Left lung (tissue), 10 donors: ENCODE measurements around the gene TBC1D8. TPM values are rescaled to one million over a fixed set of nuclear protein-coding genes. Genes with fewer than 3 reads are reported as not detected.

ENCODE experiments used
- ATAC-seq: fragments of 200-7000 bp; cut with Tn5 transposase; one replicate; pipeline ENCODE4 v1.9.1; 2020; ENCODE audit warnings: moderate library complexity
- DNase-seq, 4 donors: peaks; one replicate each; pipeline ENCODE4 v3.0.0-alpha.2; 2013 to 2020
- H3K27ac ChIP-seq, 2 donors: fragments of 200-600 bp; sonication (generic) in 1 of 2; one replicate each; pipeline versions ENCODE4 v1.5.0 to v1.8.0; 2020 to 2021
- H3K27me3 ChIP-seq, 2 donors: fragments of 200-600 bp; sonication (generic) in 1 of 2; one replicate each; pipeline versions ENCODE4 v1.5.0 to v1.8.0; 2020 to 2021
- H3K36me3 ChIP-seq, 2 donors: fragments of 200-600 bp; sonication (generic) in 1 of 2; one replicate each; pipeline versions ENCODE4 v1.5.0 to v1.8.0; 2020 to 2021
- H3K4me1 ChIP-seq, 2 donors: fragments of 200-600 bp; one replicate each; pipeline ENCODE4 v1.8.0; 2021
- H3K4me3 ChIP-seq, 2 donors: fragments of 200-600 bp; sonication (generic) in 1 of 2; one replicate each; pipeline versions ENCODE4 v1.5.0 to v1.8.0; 2020 to 2021; ENCODE audit warnings: mild to moderate bottlenecking in 1 of 2
- H3K9me3 ChIP-seq, 2 donors: fragments of 200-600 bp; sonication (generic) in 1 of 2; one replicate each; pipeline versions ENCODE4 v1.5.0 to v1.8.0; 2020 to 2021
- intact Hi-C, 2 donors: fragments of 100-400 bp; cut with DNase I; formaldehyde crosslinking; loops; one replicate each; pipeline versions ENCODE4 v1.11.2 to v1.14.2; 2022
- polyA plus RNA-seq, 6 donors: library from polyadenylated mRNA; unstranded; fragments of 120-200 nt; gene quantifications; one replicate each; pipeline ENCODE4 v1.2.1, GENCODE V29; 2013; ENCODE audit not compliant: insufficient read length in 6 of 6
- total RNA-seq, 2 donors: library from RNA; stranded (reverse); fragmentation: NEBNext Ultra II Directional; extraction: Animal tissue kit (Norgen Biotek cat#: 25700); gene quantifications; one replicate each; pipeline ENCODE4 v1.2.1, GENCODE V29; 2021
- TF ChIP-seq, protein P1 (sequence below), 2 donors: fragments of 200-600 bp; sonication (generic) in 1 of 2; IDR thresholded peaks; one replicate each; pipeline versions ENCODE4 v1.5.0 to v1.8.0; 2021; ENCODE audit warnings: antibody characterized with exemption in 2 of 2
- donor health status: DM: no; HTN: yes; CAD: no.
- donor health status: DM: no; HTN: no; CAD: no.

TBC1D8 gene
- total and polyA plus RNA-seq, 8 donors, result 11.7 to 36.5 (median 32.1) TPM

DNA sequence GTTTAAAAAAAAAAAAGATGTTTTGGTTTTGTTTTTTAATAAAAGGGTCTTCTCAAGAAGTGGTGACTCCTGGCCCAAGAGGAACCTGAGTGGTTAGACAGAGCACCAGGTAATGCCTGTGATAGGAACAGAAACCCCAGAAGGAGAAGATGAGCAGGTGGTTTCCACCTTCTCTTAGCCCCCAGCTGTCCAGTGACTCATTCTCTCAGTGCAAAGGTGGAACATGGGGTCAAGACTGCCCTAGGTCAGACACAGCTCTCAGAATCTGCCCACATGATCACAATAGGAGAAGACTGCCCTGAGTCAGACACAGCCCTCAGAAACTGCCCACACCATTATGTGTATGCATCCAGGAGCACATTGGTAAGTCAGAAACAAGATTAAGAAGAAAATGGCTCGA lies 61.8 kb downstream of the TBC1D8 start:
- Histone ChIP-seq H3K27ac (no peak overlapping the region), H3K4me1 (peaks cover 0 to 4% of the 10 kb centered on the region in 2 donors), H3K36me3 (no peaks in the 10 kb centered on the region), H3K4me3 (no peak overlapping the region), H3K27me3 (no peaks in the 10 kb centered on the region), H3K9me3 (no peaks in the 10 kb centered on the region)
- ATAC-seq (no peak), DNase-seq (no peak)
- intact Hi-C loops, result no loop called here
- TF ChIP-seq, protein P1, sequence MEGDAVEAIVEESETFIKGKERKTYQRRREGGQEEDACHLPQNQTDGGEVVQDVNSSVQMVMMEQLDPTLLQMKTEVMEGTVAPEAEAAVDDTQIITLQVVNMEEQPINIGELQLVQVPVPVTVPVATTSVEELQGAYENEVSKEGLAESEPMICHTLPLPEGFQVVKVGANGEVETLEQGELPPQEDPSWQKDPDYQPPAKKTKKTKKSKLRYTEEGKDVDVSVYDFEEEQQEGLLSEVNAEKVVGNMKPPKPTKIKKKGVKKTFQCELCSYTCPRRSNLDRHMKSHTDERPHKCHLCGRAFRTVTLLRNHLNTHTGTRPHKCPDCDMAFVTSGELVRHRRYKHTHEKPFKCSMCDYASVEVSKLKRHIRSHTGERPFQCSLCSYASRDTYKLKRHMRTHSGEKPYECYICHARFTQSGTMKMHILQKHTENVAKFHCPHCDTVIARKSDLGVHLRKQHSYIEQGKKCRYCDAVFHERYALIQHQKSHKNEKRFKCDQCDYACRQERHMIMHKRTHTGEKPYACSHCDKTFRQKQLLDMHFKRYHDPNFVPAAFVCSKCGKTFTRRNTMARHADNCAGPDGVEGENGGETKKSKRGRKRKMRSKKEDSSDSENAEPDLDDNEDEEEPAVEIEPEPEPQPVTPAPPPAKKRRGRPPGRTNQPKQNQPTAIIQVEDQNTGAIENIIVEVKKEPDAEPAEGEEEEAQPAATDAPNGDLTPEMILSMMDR (IDR thresholded peaks at IDR 0.05), result no peak

DNA sequence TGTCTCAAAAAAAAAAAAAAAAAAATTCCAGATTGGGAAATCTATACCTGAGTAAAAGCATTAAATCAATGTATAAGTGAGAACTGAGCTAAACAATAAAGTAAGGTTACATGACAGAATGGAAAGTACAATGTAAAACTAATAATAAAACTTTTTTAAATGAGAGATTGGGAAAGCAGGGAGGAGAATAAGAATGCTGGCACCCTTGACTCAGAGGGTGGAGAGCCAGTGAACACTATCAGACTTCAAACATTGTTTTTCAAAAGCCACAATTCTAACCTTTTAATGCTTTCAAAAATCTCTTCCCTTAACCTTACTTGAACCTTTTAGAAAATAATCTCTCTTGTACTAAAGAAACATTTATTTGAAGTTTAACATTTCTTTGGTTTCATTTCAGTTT lies 63.5 kb downstream of the TBC1D8 start:
- DNase-seq, result no peak
- TF ChIP-seq, protein P1 (IDR thresholded peaks at IDR 0.05), result no peak

DNA sequence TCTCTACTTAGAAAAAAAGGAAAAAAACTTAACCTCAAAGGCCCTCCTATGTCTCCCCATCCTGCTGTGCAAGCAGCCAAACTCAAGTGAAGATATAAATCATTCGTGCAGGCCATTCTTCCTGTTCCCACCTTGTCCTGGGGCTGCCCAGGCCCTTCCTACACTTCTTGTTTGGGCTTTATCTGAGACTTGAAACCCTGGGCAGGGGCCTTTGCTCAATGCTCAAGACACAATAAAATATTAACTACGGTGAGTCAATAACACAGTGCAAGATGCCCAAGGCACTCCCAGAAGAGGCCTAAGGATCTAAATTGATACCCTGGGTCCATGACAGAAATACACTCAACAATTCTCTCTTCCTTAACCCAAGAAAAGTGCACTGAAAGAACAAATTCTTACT lies 67.6 kb downstream of the TBC1D8 start:
- no peak for DNase-seq
- TF ChIP-seq, protein P1 (IDR thresholded peaks at IDR 0.05), result no peak
- no peak overlapping the region for H3K27ac ChIP-seq

More for the DNA sequence above, 63.5 kb downstream of the TBC1D8 start:
- no peak for ATAC-seq
- Histone ChIP-seq H3K27me3 (no peaks in the 10 kb centered on the region), H3K9me3 (no peaks in the 10 kb centered on the region), H3K27ac (no peak overlapping the region), H3K4me3 (no peak overlapping the region), H3K4me1 (peaks cover 0 to 4% of the 10 kb centered on the region in 2 donors), H3K36me3 (peaks cover 0 to 4% of the 10 kb centered on the region in 2 donors)
- intact Hi-C loops, result no loop called here

DNA sequence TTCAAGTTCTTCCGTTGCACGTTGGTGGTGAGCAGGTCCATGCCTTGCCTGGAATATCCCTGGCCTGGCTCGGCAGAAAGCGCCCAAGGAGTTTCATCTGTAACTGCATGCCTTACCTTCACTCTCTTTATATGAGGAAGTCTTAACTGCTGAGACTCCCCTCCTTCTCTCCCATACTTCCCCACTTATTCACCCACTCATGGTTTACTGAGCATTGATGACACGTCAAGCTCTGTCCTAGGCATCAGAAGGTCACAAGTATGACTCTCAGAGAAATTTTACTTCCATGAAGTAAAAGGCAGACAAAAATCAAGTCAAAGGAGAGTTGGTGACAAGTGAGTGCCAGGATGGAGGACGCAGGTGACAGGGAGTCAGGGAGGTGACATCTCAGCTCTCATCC lies 68.2 kb downstream of the TBC1D8 start:
- TF ChIP-seq, protein P1 (IDR thresholded peaks at IDR 0.05), result no peak
- Histone ChIP-seq H3K27ac (no peak overlapping the region), H3K4me1 (no peaks in the 10 kb centered on the region), H3K4me3 (no peak overlapping the region), H3K36me3 (peaks cover 0 to 11% of the 10 kb centered on the region in 2 donors), H3K9me3 (no peaks in the 10 kb centered on the region), H3K27me3 (no peaks in the 10 kb centered on the region)
- intact Hi-C loops, result no loop called here
- ATAC-seq (no peak), DNase-seq (no peak)

More for the DNA sequence above, 67.6 kb downstream of the TBC1D8 start:
- Histone ChIP-seq H3K27me3 (no peaks in the 10 kb centered on the region), H3K9me3 (no peaks in the 10 kb centered on the region), H3K4me1 (no peaks in the 10 kb centered on the region), H3K36me3 (peaks cover 0 to 11% of the 10 kb centered on the region in 2 donors), H3K4me3 (no peak overlapping the region)
- intact Hi-C loops, result no loop called here
- ATAC-seq, result no peak

DNA sequence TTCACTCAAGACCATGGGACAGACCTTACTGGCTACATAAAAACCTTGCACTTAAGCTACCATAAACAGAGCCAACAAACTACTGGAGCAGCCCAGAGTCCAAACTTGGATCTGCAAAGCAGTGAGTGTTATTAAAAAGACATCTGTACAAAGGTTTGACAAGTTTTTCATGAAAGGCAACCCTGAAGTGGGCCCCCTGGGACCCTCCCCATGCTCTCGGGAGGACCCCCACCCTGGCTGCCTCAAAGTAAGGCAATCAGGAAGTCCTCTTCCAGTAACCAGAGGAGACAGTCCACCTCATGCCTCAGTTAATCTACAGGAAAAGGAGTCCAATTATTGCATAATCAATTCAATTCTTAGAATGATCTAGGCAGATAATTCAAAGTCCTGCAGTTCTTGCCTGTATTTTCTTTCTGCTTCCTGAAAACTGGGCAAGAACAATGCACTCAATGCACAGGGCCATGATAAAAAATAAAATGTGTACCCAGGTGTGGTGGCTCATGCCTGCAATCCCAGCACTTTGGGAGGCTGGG lies 69.7 kb downstream of the TBC1D8 start:
- H3K36me3 ChIP-seq, result peaks cover 0 to 11% of the 10 kb centered on the region in 2 donors
- intact Hi-C loops, result no loop called here
- ATAC-seq, result no peak
- TF ChIP-seq, protein P1 (IDR thresholded peaks at IDR 0.05), result no peak
- no peaks in the 10 kb centered on the region for H3K9me3 ChIP-seq
- H3K4me1 ChIP-seq, result no peaks in the 10 kb centered on the region
- no peak overlapping the region for H3K27ac ChIP-seq
- H3K27me3 ChIP-seq, result no peaks in the 10 kb centered on the region
- DNase-seq, result no peak
- no peak overlapping the region for H3K4me3 ChIP-seq
